Measurements from ENCODE around the gene HGS. TPM values are rescaled to one million over a fixed set of nuclear protein-coding genes. Genes with fewer than 3 reads are reported as not detected.
A peak's percentile ranks its signal among the peaks of the same experiment; 100 is the strongest.

Gene HGS
- total and polyA plus RNA-seq, 2 of the 13 experiments (the other 11 are each of a cell fraction or from before 2014, with no cell fraction given) = 73.3 to 78.1 TPM

GRCh38 chr17:81655378-81656117 lies 28.3 kb upstream of the HGS start (continued):
- no peak for TF ChIP-seq PRDM10 (CRISPR knock-in tag; IDR thresholded peaks at IDR 0.05; ENCODE audit: low read depth)
- TF ChIP-seq ZNF414 (CRISPR knock-in tag; IDR thresholded peaks at IDR 0.05) = no peak
- no peak; the same call in 1 of the 2 replicates for TF ChIP-seq ZNF230 (CRISPR knock-in tag; IDR thresholded peaks at IDR 0.05)
- TF ChIP-seq ZNF572 (CRISPR knock-in tag; IDR thresholded peaks at IDR 0.05) = 0 out of 2 replicates have a peak, but pooled peaks have one; percentile 56
- no peak for TF ChIP-seq SYNCRIP (IDR thresholded peaks at IDR 0.05; ENCODE audit: insufficient read depth, low read depth, low read length)
- TF ChIP-seq PHF20 (CRISPR knock-in tag; IDR thresholded peaks at IDR 0.05) = 0 out of 2 replicates have a peak, but pooled peaks have one; percentile 9
- TF ChIP-seq PAXIP1 (CRISPR knock-in tag; conservative IDR thresholded peaks at IDR 0.05) = peak; percentile 48; the same call in 1 of the 2 replicates
- no peak for TF ChIP-seq SP4 (CRISPR knock-in tag; IDR thresholded peaks at IDR 0.05)
- TF ChIP-seq ZUFSP (CRISPR knock-in tag; IDR thresholded peaks at IDR 0.05; ENCODE audit: borderline replicate concordance) = no peak
- TF ChIP-seq NPAS2 (CRISPR knock-in tag; IDR thresholded peaks at IDR 0.05; ENCODE audit: borderline replicate concordance) = no peak
- TF ChIP-seq ZNF678 (CRISPR knock-in tag; IDR thresholded peaks at IDR 0.05) = 0 out of 2 replicates have a peak, but pooled peaks have one; percentile 59
- no peak for TF ChIP-seq GRHL1 (CRISPR knock-in tag; conservative IDR thresholded peaks at IDR 0.05)
- no peak for TF ChIP-seq KMT2B (CRISPR knock-in tag; IDR thresholded peaks at IDR 0.05)
- 0 out of 2 replicates have a peak, but pooled peaks have one; percentile 23 for TF ChIP-seq GATAD1 (CRISPR knock-in tag; IDR thresholded peaks at IDR 0.05)
- TF ChIP-seq MBD4 (IDR thresholded peaks at IDR 0.05; ENCODE audit: borderline replicate concordance, low read length) = no peak
- TF ChIP-seq TCF12 (IDR thresholded peaks at IDR 0.05) = no peak
- TF ChIP-seq TCF12 (CRISPR knock-in tag; IDR thresholded peaks at IDR 0.05) = no peak
